ENCODE data around the gene SMURF1.

The SMURF1 gene

GRCh38 chr7:99123571-99124033 lies 20.3 kb downstream of the SMURF1 start:
- Mint-ChIP-seq H3K4me3 (no peak overlapping the region), H3K9me3 (peaks cover 18% of the 10 kb centered on the region), H3K27me3 (ENCODE audit: low read depth, poor library complexity) (no peaks in the 10 kb centered on the region), H3K4me1 (peaks cover 9% of the 10 kb centered on the region), H3K27ac (no peak overlapping the region), H3K36me3 (ENCODE audit: low read depth) (peaks cover 37% of the 10 kb centered on the region)
- no peak for TF ChIP-seq CTCF (IDR thresholded peaks at IDR 0.05)
- DNase-seq: no peak

GRCh38 chr7:99122762-99123161 lies 21.1 kb downstream of the SMURF1 start:
- no peaks in the 10 kb centered on the region for H3K27me3 Mint-ChIP-seq (ENCODE audit: low read depth, poor library complexity)
- peaks cover 27% of the 10 kb centered on the region for H3K9me3 Mint-ChIP-seq
- no peak for TF ChIP-seq CTCF (IDR thresholded peaks at IDR 0.05)
- H3K36me3 Mint-ChIP-seq (ENCODE audit: low read depth): peaks cover 46% of the 10 kb centered on the region
- no peak overlapping the region for H3K27ac Mint-ChIP-seq
- DNase-seq: no peak
- H3K4me3 Mint-ChIP-seq: no peak overlapping the region
- peaks cover 9% of the 10 kb centered on the region for H3K4me1 Mint-ChIP-seq

GRCh38 chr7:99121496-99122021 lies 22.3 kb downstream of the SMURF1 start:
- Mint-ChIP-seq H3K36me3 (ENCODE audit: low read depth) (peaks cover 48% of the 10 kb centered on the region), H3K4me3 (no peak overlapping the region), H3K4me1 (peaks cover 9% of the 10 kb centered on the region), H3K9me3 (peaks cover 35% of the 10 kb centered on the region), H3K27me3 (ENCODE audit: low read depth, poor library complexity) (no peaks in the 10 kb centered on the region), H3K27ac (no peak overlapping the region)
- TF ChIP-seq CTCF (IDR thresholded peaks at IDR 0.05): no peak
- DNase-seq: no peak

GRCh38 chr7:99120916-99121315 lies 23.0 kb downstream of the SMURF1 start:
- DNase-seq: no peak
- peaks cover 8% of the 10 kb centered on the region for H3K4me1 Mint-ChIP-seq
- peaks cover 55% of the 10 kb centered on the region for H3K36me3 Mint-ChIP-seq (ENCODE audit: low read depth)
- no peaks in the 10 kb centered on the region for H3K27me3 Mint-ChIP-seq (ENCODE audit: low read depth, poor library complexity)
- no peak for TF ChIP-seq CTCF (IDR thresholded peaks at IDR 0.05)
- H3K27ac Mint-ChIP-seq: no peak overlapping the region
- H3K4me3 Mint-ChIP-seq: no peak overlapping the region
- peaks cover 42% of the 10 kb centered on the region for H3K9me3 Mint-ChIP-seq

- no peaks in the 10 kb centered on the region for H3K27me3 Mint-ChIP-seq (ENCODE audit: low read depth, poor library complexity)
- DNase-seq: no peak
- H3K36me3 Mint-ChIP-seq (ENCODE audit: low read depth): peaks cover 59% of the 10 kb centered on the region
- H3K27ac Mint-ChIP-seq: no peak overlapping the region
- peaks cover 4% of the 10 kb centered on the region for H3K4me1 Mint-ChIP-seq
- no peak overlapping the region for H3K4me3 Mint-ChIP-seq
- peaks cover 46% of the 10 kb centered on the region for H3K9me3 Mint-ChIP-seq
- TF ChIP-seq CTCF (IDR thresholded peaks at IDR 0.05): no peak
Observed at GRCh38 chr7:99120501-99120900, 23.4 kb downstream of the SMURF1 start.

GRCh38 chr7:99118077-99118476 lies 25.8 kb downstream of the SMURF1 start:
- no peak overlapping the region for H3K27ac Mint-ChIP-seq
- peaks cover 3% of the 10 kb centered on the region for H3K4me1 Mint-ChIP-seq
- TF ChIP-seq CTCF (IDR thresholded peaks at IDR 0.05): no peak
- no peak for DNase-seq
- peaks cover 64% of the 10 kb centered on the region for H3K9me3 Mint-ChIP-seq
- H3K27me3 Mint-ChIP-seq (ENCODE audit: low read depth, poor library complexity): no peaks in the 10 kb centered on the region
- H3K4me3 Mint-ChIP-seq: no peak overlapping the region
- H3K36me3 Mint-ChIP-seq (ENCODE audit: low read depth): peaks cover 82% of the 10 kb centered on the region
